ENCODE measurements around the gene DSG1. TPM values are rescaled to one million over a fixed set of nuclear protein-coding genes. Genes with fewer than 3 reads are reported as not detected.
"Not testable (repeated sequence)": the region's sequence is repeated elsewhere in the genome, so short reads cannot be mapped to it uniquely, and the experiment has no call there.

The DSG1 gene
- total RNA-seq, 1 experiment from 2014 or later = not detected

- Mint-ChIP-seq H3K4me3 (ENCODE audit: unreplicated experiment) (no peak overlapping the region), H3K27ac (ENCODE audit: low read depth, unreplicated experiment) (no peak overlapping the region), H3K36me3 (ENCODE audit: insufficient read depth, unreplicated experiment) (no peaks in the 10 kb centered on the region), H3K9me3 (ENCODE audit: unreplicated experiment) (no peaks in the 10 kb centered on the region), H3K27me3 (ENCODE audit: insufficient read depth, unreplicated experiment) (no peaks in the 10 kb centered on the region), H3K4me1 (ENCODE audit: insufficient read depth, unreplicated experiment) (peaks cover 26% of the 10 kb centered on the region)
- ChIA-PET CTCF (interaction anchor here (2.2 kb wide), 1 partner anchor 146 kb away, joined by 12 read pairs; no protein-coding TSS in a partner anchor), POLR2A (interaction anchor here (0.5 to 6.5 kb wide), 9 partner anchors 10 to 231 kb away, joined by 3 to 192 read pairs (median 4); partner anchors contain the start of gene DSG3)
- intact Hi-C loops (cut with micrococcal nuclease) = no loop called here
- TF ChIP-seq CTCF (IDR thresholded peaks at IDR 0.05; ENCODE audit: unreplicated experiment) = no peak
- no TSS peak for BruUV-seq (replicated peaks)
- DNase-seq (ENCODE audit: unreplicated experiment) = no peak
Measured at GRCh38 chr18:31278609-31279071, 39.3 kb upstream of the DSG1 start.

- Mint-ChIP-seq H3K36me3 (ENCODE audit: insufficient read depth, unreplicated experiment) (no peaks in the 10 kb centered on the region), H3K27me3 (ENCODE audit: insufficient read depth, unreplicated experiment) (no peaks in the 10 kb centered on the region), H3K9me3 (ENCODE audit: unreplicated experiment) (no peaks in the 10 kb centered on the region), H3K4me3 (ENCODE audit: unreplicated experiment) (no peak overlapping the region), H3K4me1 (ENCODE audit: insufficient read depth, unreplicated experiment) (peaks cover 17% of the 10 kb centered on the region), H3K27ac (ENCODE audit: low read depth, unreplicated experiment) (no peak overlapping the region)
- ChIA-PET CTCF (no interaction called here), POLR2A (interaction anchor here (1.0 kb wide), 1 partner anchor 12 kb away, joined by 4 read pairs; no protein-coding TSS in a partner anchor)
- no peak for TF ChIP-seq CTCF (IDR thresholded peaks at IDR 0.05; ENCODE audit: unreplicated experiment)
- no TSS peak for BruUV-seq (replicated peaks)
- DNase-seq (ENCODE audit: unreplicated experiment) = no peak
- intact Hi-C loops (cut with micrococcal nuclease) = no loop called here
Measured at GRCh38 chr18:31280502-31280901, 37.5 kb upstream of the DSG1 start.

- Mint-ChIP-seq H3K27me3 (ENCODE audit: insufficient read depth, unreplicated experiment) (no peaks in the 10 kb centered on the region), H3K9me3 (ENCODE audit: unreplicated experiment) (no peaks in the 10 kb centered on the region), H3K36me3 (ENCODE audit: insufficient read depth, unreplicated experiment) (no peaks in the 10 kb centered on the region), H3K4me3 (ENCODE audit: unreplicated experiment) (no peak overlapping the region), H3K27ac (ENCODE audit: low read depth, unreplicated experiment) (no peak overlapping the region), H3K4me1 (ENCODE audit: insufficient read depth, unreplicated experiment) (peaks cover 8% of the 10 kb centered on the region)
- ChIA-PET CTCF (no interaction called here), POLR2A (interaction anchor here (0.7 to 1.0 kb wide), 2 partner anchors 11 to 1407 kb away, joined by 3 to 4 read pairs; no protein-coding TSS in a partner anchor)
- no peak for TF ChIP-seq CTCF (IDR thresholded peaks at IDR 0.05; ENCODE audit: unreplicated experiment)
- no TSS peak for BruUV-seq (replicated peaks)
- intact Hi-C loops (cut with micrococcal nuclease) = no loop called here
- no peak for DNase-seq (ENCODE audit: unreplicated experiment)
Measured at GRCh38 chr18:31281437-31281836, 36.5 kb upstream of the DSG1 start.

GRCh38 chr18:31289446-31289845, 28.5 kb upstream of the DSG1 start:
- H3K36me3 Mint-ChIP-seq (ENCODE audit: insufficient read depth, unreplicated experiment); H3K4me3 Mint-ChIP-seq (ENCODE audit: unreplicated experiment); CTCF ChIA-PET; DNase-seq (ENCODE audit: unreplicated experiment); H3K4me1 Mint-ChIP-seq (ENCODE audit: insufficient read depth, unreplicated experiment); H3K27ac Mint-ChIP-seq (ENCODE audit: low read depth, unreplicated experiment); H3K27me3 Mint-ChIP-seq (ENCODE audit: insufficient read depth, unreplicated experiment); intact Hi-C loops (cut with micrococcal nuclease); BruUV-seq (replicated peaks): not testable (repeated sequence)
- POLR2A ChIA-PET = interaction anchor here (1.3 kb wide), 1 partner anchor 20 kb away, joined by 3 read pairs; no protein-coding TSS in a partner anchor
- H3K9me3 Mint-ChIP-seq (ENCODE audit: unreplicated experiment) = peaks cover 15% of the 10 kb centered on the region

Measured in MCF 10A (cell line).